H1 (cell line): ENCODE results near the gene PARP16. TPM values are rescaled to one million over a fixed set of nuclear protein-coding genes. Genes with fewer than 3 reads are reported as not detected.

Experiments
- CTCF ChIA-PET: fragments of 300-600 bp; sonication (Branson Sonifier 250); formaldehyde crosslinking; loops from one replicate; lab custom pipeline; 2021; ENCODE audit not compliant: partially characterized antibody; lab: Charles Lee
- POLR2A ChIA-PET: fragments of 300-600 bp; sonication (Branson Sonifier 250); formaldehyde crosslinking; loops from one replicate; lab custom pipeline; 2021; ENCODE audit warnings: inconsistent platforms; ENCODE audit not compliant: partially characterized antibody; lab: Charles Lee
- DNase-seq, 2 experiments: peaks; one replicate each; pipeline versions ENCODE4 v3.0.0 to v3.0.0-alpha.2; 2010 to 2022; ENCODE audit warnings: low spot score in 2 of 2, low read depth in 1 of 2, mixed read lengths in 1 of 2
- FAIRE-seq: peaks from 2 replicates; lab custom pipeline; 2011; peaks lifted over from hg19 to GRCh38; lab: Jason Lieb, UNC
- H2AFZ ChIP-seq: 2 replicates; pipeline ENCODE4 v1.8.1; 2012; ENCODE audit warnings: low read length, inconsistent platforms
- H2AK5ac ChIP-seq: 2 replicates; pipeline ENCODE4 v1.6.1; 2013; ENCODE audit warnings: low read depth, low read length
- H2BK120ac ChIP-seq: replicated peaks from 2 replicates; pipeline ENCODE3; 2013; ENCODE audit warnings: low read depth, low read length, inconsistent platforms
- H2BK12ac ChIP-seq: 2 replicates; pipeline ENCODE4 v1.6.1; 2013; ENCODE audit warnings: low read depth, low read length
- H2BK15ac ChIP-seq: 2 replicates; pipeline ENCODE4 v1.6.1; 2013; ENCODE audit warnings: low read length
- H2BK20ac ChIP-seq: 2 replicates; pipeline ENCODE4 v1.6.1; 2013; ENCODE audit warnings: low read length
- H2BK5ac ChIP-seq: 2 replicates; pipeline ENCODE4 v1.6.1; 2013; ENCODE audit warnings: low read depth, low read length
- H3K14ac ChIP-seq: 2 replicates; pipeline ENCODE4 v1.6.1; 2013; ENCODE audit warnings: inconsistent platforms; ENCODE audit not compliant: insufficient read length
- H3K18ac ChIP-seq: 2 replicates; pipeline ENCODE4 v1.6.1; 2013; ENCODE audit warnings: low read length; ENCODE audit errors: extremely low read depth
- H3K23ac ChIP-seq: 2 replicates; pipeline ENCODE4 v1.6.1; 2013; ENCODE audit warnings: inconsistent platforms; ENCODE audit not compliant: insufficient read length
- H3K23me2 ChIP-seq: 2 replicates; pipeline ENCODE4 v1.6.1; 2013; ENCODE audit warnings: low read depth, low read length
- H3K27ac ChIP-seq: 2 replicates; pipeline ENCODE4 v1.6.1; 2011; ENCODE audit warnings: low read depth, low read length, inconsistent platforms
- H3K27me3 ChIP-seq, 4 experiments: replicated peaks in 1 of 4; 1 replicate in 1 of 4; 2 replicates in 3 of 4; pipeline versions ENCODE4 v1.6.1 to v1.8.1; 2011 to 2013; ENCODE audit warnings: low read length in 3 of 4, mild to moderate bottlenecking in 3 of 4, inconsistent platforms in 2 of 4, mixed read lengths in 2 of 4, moderate library complexity in 1 of 4; ENCODE audit not compliant: control insufficient read depth in 3 of 4, insufficient read depth in 3 of 4; ENCODE audit errors: extremely low read depth in 1 of 4
- H3K36me3 ChIP-seq, 4 experiments: 2 replicates each; pipeline versions ENCODE4 v1.6.1 to v1.8.1; 2011 to 2013; ENCODE audit warnings: mild to moderate bottlenecking in 4 of 4, low read length in 3 of 4, moderate library complexity in 2 of 4, control low read depth in 1 of 4, inconsistent platforms in 1 of 4; ENCODE audit not compliant: insufficient read depth in 4 of 4, control insufficient read depth in 2 of 4
- H3K4ac ChIP-seq: replicated peaks from 2 replicates; pipeline ENCODE3; 2013; ENCODE audit warnings: low read length, low read depth, mixed read lengths, inconsistent platforms; ENCODE audit not compliant: insufficient read length
- H3K4me1 ChIP-seq, 4 experiments: replicated peaks in 1 of 4; 1 replicate in 1 of 4; 2 replicates in 3 of 4; pipeline versions ENCODE4 v1.6.1 to v1.8.1; 2011 to 2013; ENCODE audit warnings: low read length in 3 of 4, inconsistent platforms in 2 of 4, mixed read lengths in 1 of 4; ENCODE audit not compliant: insufficient read depth in 4 of 4, control insufficient read depth in 3 of 4
- H3K4me2 ChIP-seq, 2 experiments: 2 replicates each; pipeline versions ENCODE4 v1.6.1 to v1.8.1; 2011 to 2013; ENCODE audit warnings: low read depth in 2 of 2, low read length in 2 of 2, control low read depth in 1 of 2, inconsistent platforms in 1 of 2, mild to moderate bottlenecking in 1 of 2; ENCODE audit not compliant: insufficient read depth in 1 of 2
- H3K4me3 ChIP-seq, 4 experiments: fragments of 200-600, 300-600 bp in 1 of 4; sonication (generic), shearing (Covaris generic), sonication (Bioruptor Twin) in 1 of 4; 2 replicates each; pipeline versions ENCODE4 v1.5.1 to v1.8.1; 2011 to 2016; ENCODE audit warnings: low read length in 4 of 4, low read depth in 3 of 4, control low read depth in 2 of 4, inconsistent platforms in 2 of 4, mild to moderate bottlenecking in 2 of 4, mixed read lengths in 1 of 4, moderate library complexity in 1 of 4; ENCODE audit not compliant: insufficient read depth in 2 of 4; ENCODE audit errors: extremely low read depth in 1 of 4
- H3K56ac ChIP-seq: replicated peaks from 2 replicates; pipeline ENCODE3; 2013; ENCODE audit warnings: low read depth, mild to moderate bottlenecking, mixed read lengths, low read length, inconsistent platforms; ENCODE audit not compliant: insufficient read length
- H3K79me1 ChIP-seq: 2 replicates; pipeline ENCODE4 v1.6.1; 2013; ENCODE audit warnings: low read depth, low read length, control low read depth
- H3K79me2 ChIP-seq, 2 experiments: 2 replicates each; pipeline versions ENCODE4 v1.6.1 to v1.8.1; 2012 to 2013; ENCODE audit warnings: low read length in 2 of 2, mild to moderate bottlenecking in 2 of 2, inconsistent platforms in 1 of 2; ENCODE audit not compliant: insufficient read depth in 2 of 2, control insufficient read depth in 1 of 2
- H3K9ac ChIP-seq, 4 experiments: replicated peaks in 1 of 4; 1 replicate in 1 of 4; 2 replicates in 3 of 4; pipeline versions ENCODE4 v1.6.1 to v1.8.1; 2011 to 2013; ENCODE audit warnings: low read depth in 3 of 4, low read length in 3 of 4, control low read depth in 2 of 4, mild to moderate bottlenecking in 2 of 4, moderate library complexity in 2 of 4, inconsistent platforms in 1 of 4; ENCODE audit errors: extremely low read depth in 1 of 4
- H3K9me3 ChIP-seq, 2 experiments: 2 replicates each; pipeline versions ENCODE4 v1.6.1 to v1.8.1; 2012 to 2013; ENCODE audit warnings: mild to moderate bottlenecking in 2 of 2, moderate library complexity in 2 of 2, control low read depth in 1 of 2, inconsistent platforms in 1 of 2, low read depth in 1 of 2, low read length in 1 of 2, mixed read lengths in 1 of 2; ENCODE audit not compliant: insufficient read depth in 2 of 2
- H4K20me1 ChIP-seq, 2 experiments: replicated peaks in 1 of 2; 2 replicates each; pipeline versions ENCODE3 to v1.8.1; 2011 to 2013; ENCODE audit warnings: inconsistent platforms in 2 of 2, low read length in 2 of 2, mild to moderate bottlenecking in 1 of 2; ENCODE audit not compliant: insufficient read depth in 2 of 2, control insufficient read depth in 1 of 2
- H4K5ac ChIP-seq: 2 replicates; pipeline ENCODE4 v1.6.1; 2013; ENCODE audit warnings: low read length, low read depth, mixed read lengths, inconsistent platforms; ENCODE audit not compliant: insufficient read length
- H4K8ac ChIP-seq: 2 replicates; pipeline ENCODE4 v1.8.0; 2013; ENCODE audit warnings: mild to moderate bottlenecking, moderate library complexity, low read length, inconsistent platforms; ENCODE audit not compliant: insufficient read depth; ENCODE audit errors: extremely low read depth
- H4K91ac ChIP-seq: replicated peaks from 2 replicates; pipeline ENCODE3; 2013; ENCODE audit warnings: low read length, mixed read lengths, inconsistent platforms; ENCODE audit not compliant: insufficient read length
- CBX5 ChIP-seq: fragments of 300-800, 300-1000 bp; sonication (generic); IDR thresholded peaks from 2 replicates; pipeline ENCODE4 v1.7.1; 2016; ENCODE audit warnings: antibody characterized with exemption, low read length, low read depth
- CHD1 ChIP-seq: IDR thresholded peaks from 2 replicates; pipeline ENCODE4 v1.6.1; 2012; ENCODE audit warnings: low read depth, low read length, improper control_type of control experiment
- CHD2 ChIP-seq: IDR thresholded peaks from 2 replicates; pipeline ENCODE4 v1.6.1; 2012; ENCODE audit warnings: low read length, improper control_type of control experiment
- EP300 ChIP-seq, 2 experiments: IDR thresholded peaks; 1 replicate in 1 of 2; 2 replicates in 1 of 2; pipeline ENCODE4 v1.6.1; 2011 to 2012; ENCODE audit warnings: low read depth in 2 of 2, low read length in 2 of 2, mild to moderate bottlenecking in 2 of 2, borderline replicate concordance in 1 of 2, inconsistent platforms in 1 of 2, moderate library complexity in 1 of 2
- JUND ChIP-seq: IDR thresholded peaks from 2 replicates; pipeline ENCODE4 v1.6.1; 2011; ENCODE audit warnings: mild to moderate bottlenecking, improper control_type of control experiment, low read length
- NRF1 ChIP-seq: IDR thresholded peaks from 2 replicates; pipeline ENCODE4 v1.6.1; 2011; ENCODE audit warnings: mild to moderate bottlenecking, low read depth, low read length, improper control_type of control experiment
- RAD21 ChIP-seq, 2 experiments: IDR thresholded peaks in 1 of 2; conservative IDR thresholded peaks in 1 of 2; 2 replicates each; pipeline ENCODE4 v1.6.1; 2011; ENCODE audit warnings: low read depth in 2 of 2, low read length in 2 of 2, improper control_type of control experiment in 1 of 2, inconsistent platforms in 1 of 2, mild to moderate bottlenecking in 1 of 2, moderate library complexity in 1 of 2
- RNF2 ChIP-seq: fragments of 200-900, 300-1000 bp; sonication (generic); IDR thresholded peaks from 2 replicates; pipeline ENCODE4 v1.7.1; 2016; ENCODE audit warnings: borderline replicate concordance, low read depth, mild to moderate bottlenecking, antibody characterized with exemption, low read length; ENCODE audit not compliant: poor library complexity, severe bottlenecking; ENCODE audit errors: missing control alignments
- SIN3A ChIP-seq, 2 experiments: IDR thresholded peaks in 1 of 2; conservative IDR thresholded peaks in 1 of 2; 2 replicates each; pipeline ENCODE4 v1.6.1; 2011 to 2012; ENCODE audit warnings: low read length in 2 of 2, improper control_type of control experiment in 1 of 2, low read depth in 1 of 2, mild to moderate bottlenecking in 1 of 2
- SIX5 ChIP-seq: IDR thresholded peaks from 2 replicates; pipeline ENCODE4 v1.6.1; 2011; ENCODE audit warnings: mild to moderate bottlenecking, low read depth, low read length
- SP4 ChIP-seq: IDR thresholded peaks from 2 replicates; pipeline ENCODE4 v1.6.1; 2012; ENCODE audit warnings: low read length, inconsistent platforms
- TAF1 ChIP-seq: IDR thresholded peaks from 2 replicates; pipeline ENCODE4 v1.6.1; 2011; ENCODE audit warnings: mild to moderate bottlenecking, low read depth, low read length
- WGBS, 2 experiments: shearing (Covaris generic) in 1 of 2; methylation state at CpG; one replicate each; pipeline versions ENCODE4 v1.1.6 to v1.1.7; 2013 to 2015; ENCODE audit warnings: low lambda C conversion rate in 2 of 2, mixed read lengths in 2 of 2, inconsistent platforms in 1 of 2, low coverage in 1 of 2, missing lambda C conversion rate in 1 of 2; ENCODE audit not compliant: insufficient replicate concordance in 2 of 2, insufficient coverage in 1 of 2, insufficient read length in 1 of 2; ENCODE audit errors: extremely low coverage in 1 of 2, missing lambda C conversion rate in 1 of 2; 5-methylcytosine and 5-hydroxymethylcytosine counted together
- polyA plus RNA-seq, 7 experiments: library from polyadenylated mRNA; depleted of rRNA in 3 of 7; stranded (reverse) in 5 of 7; unstranded in 2 of 7; fragments of >200 nt in 5 of 7; fragments of 200-250 nt in 2 of 7; gene quantifications; 1 replicate in 5 of 7; 2 replicates in 1 of 7; 4 replicates in 1 of 7; pipeline versions ENCODE4 v1.2.1 to v1.2.3, GENCODE V29; 2011 to 2013; ENCODE audit warnings: missing spikeins in 2 of 7, mixed read lengths in 2 of 7
- total RNA-seq: library from RNA; stranded (reverse); fragmentation: NEBNext Ultra II Directional; extraction: Animal tissue kit (Norgen Biotek cat#: 25700); gene quantifications from 2 replicates; pipeline ENCODE4 v1.2.1, GENCODE V29; 2021

Gene PARP16
- total and polyA plus RNA-seq, 2 of the 8 experiments (the other 6 are each of a cell fraction or from before 2014, with no cell fraction given), result 3.7 to 5.0 TPM

- H3K79me1 ChIP-seq, result no peaks in the 10 kb centered on the region
- no peak overlapping the region for H3K9ac ChIP-seq
- no peaks in the 10 kb centered on the region for H3K79me2 ChIP-seq
- H2AFZ ChIP-seq, result no peak overlapping the region
- peaks cover 0 to 3% (median 0%) of the 10 kb centered on the region in 4 experiments; a peak in 2 of 7 replicates for H3K4me1 ChIP-seq
- H2BK12ac ChIP-seq, result no peak overlapping the region
- no peak overlapping the region for H3K4me3 ChIP-seq
- POLR2A ChIA-PET, result interaction anchor here (1.2 to 3.2 kb wide), 4 partner anchors 9 to 68 kb away, joined by 3 to 19 read pairs (median 6); no protein-coding TSS in a partner anchor
- H2BK120ac ChIP-seq, result no peak overlapping the region
- no peak overlapping the region for H2BK15ac ChIP-seq
- no peak overlapping the region for H4K91ac ChIP-seq
- H4K20me1 ChIP-seq, result no peaks in the 10 kb centered on the region
- no peak overlapping the region for H3K23ac ChIP-seq
- H4K5ac ChIP-seq, result no peak overlapping the region
- no peak overlapping the region for H3K4me2 ChIP-seq
- H2BK20ac ChIP-seq, result no peak overlapping the region
- DNase-seq (no peak), FAIRE-seq (no peak)
- H3K9me3 ChIP-seq, result no peaks in the 10 kb centered on the region
- H3K14ac ChIP-seq, result no peak overlapping the region
- no peak overlapping the region for H4K8ac ChIP-seq
- H3K27me3 ChIP-seq, result no peaks in the 10 kb centered on the region
- CTCF ChIA-PET, result interaction anchor here (0.8 to 2.3 kb wide), 8 partner anchors 9 to 90 kb away, joined by 3 to 8 read pairs (median 4); no protein-coding TSS in a partner anchor
- H2AK5ac ChIP-seq, result no peak overlapping the region
- H3K18ac ChIP-seq, result no peak overlapping the region
- H3K4ac ChIP-seq, result no peak overlapping the region
- no peaks in the 10 kb centered on the region for H3K36me3 ChIP-seq
- no peak overlapping the region for H2BK5ac ChIP-seq
- H3K27ac ChIP-seq, result no peak overlapping the region
- TF ChIP-seq CHD2 (no peak), RAD21 (IDR thresholded peaks at IDR 0.05 in 1 of 2, conservative IDR thresholded peaks at IDR 0.05 in 1 of 2; ENCODE audit: low read depth in 2 of 2, low read length in 2 of 2) (no peak), CHD1 (no peak), NRF1 (no peak), SIX5 (no peak), TAF1 (no peak), SP4 (no peak), RNF2 (no peak), SIN3A (conservative IDR thresholded peaks at IDR 0.05 in 1 of 2, IDR thresholded peaks at IDR 0.05 in 1 of 2; ENCODE audit: low read depth in 1 of 2, low read length in 2 of 2) (no peak), EP300 (IDR thresholded peaks at IDR 0.05; ENCODE audit: borderline replicate concordance in 1 of 2, low read depth in 2 of 2, low read length in 2 of 2) (no peak), JUND (no peak), CBX5 (no peak)
- H3K23me2 ChIP-seq, result no peaks in the 10 kb centered on the region
- no peak overlapping the region for H3K56ac ChIP-seq
- 96% methylated on average over 10 of the region's 10 CpGs; no CpG with 5 or more reads in 1 of the 2 experiments for WGBS, 2 experiments
Observed at GRCh38 chr15:65310431-65311137, 23.9 kb upstream of the PARP16 start.
